Activated CD8-positive, alpha-beta memory T cell treated with anti-CD3 and anti-CD28 coated beads for 1 hour (primary cell): ENCODE measurements around the gene ZNHIT1.
"Not testable (repeated sequence)": the region's sequence is repeated elsewhere in the genome, so short reads cannot be mapped to it uniquely, and the experiment has no call there.

Experiments used
- DNase-seq, 2 donors: peaks; one replicate each; pipeline ENCODE4 v3.0.0-alpha.2; 2020; ENCODE audit warnings: low read depth in 1 of 2; ENCODE audit errors: extremely low read depth in 1 of 2

The ZNHIT1 gene

DNA sequence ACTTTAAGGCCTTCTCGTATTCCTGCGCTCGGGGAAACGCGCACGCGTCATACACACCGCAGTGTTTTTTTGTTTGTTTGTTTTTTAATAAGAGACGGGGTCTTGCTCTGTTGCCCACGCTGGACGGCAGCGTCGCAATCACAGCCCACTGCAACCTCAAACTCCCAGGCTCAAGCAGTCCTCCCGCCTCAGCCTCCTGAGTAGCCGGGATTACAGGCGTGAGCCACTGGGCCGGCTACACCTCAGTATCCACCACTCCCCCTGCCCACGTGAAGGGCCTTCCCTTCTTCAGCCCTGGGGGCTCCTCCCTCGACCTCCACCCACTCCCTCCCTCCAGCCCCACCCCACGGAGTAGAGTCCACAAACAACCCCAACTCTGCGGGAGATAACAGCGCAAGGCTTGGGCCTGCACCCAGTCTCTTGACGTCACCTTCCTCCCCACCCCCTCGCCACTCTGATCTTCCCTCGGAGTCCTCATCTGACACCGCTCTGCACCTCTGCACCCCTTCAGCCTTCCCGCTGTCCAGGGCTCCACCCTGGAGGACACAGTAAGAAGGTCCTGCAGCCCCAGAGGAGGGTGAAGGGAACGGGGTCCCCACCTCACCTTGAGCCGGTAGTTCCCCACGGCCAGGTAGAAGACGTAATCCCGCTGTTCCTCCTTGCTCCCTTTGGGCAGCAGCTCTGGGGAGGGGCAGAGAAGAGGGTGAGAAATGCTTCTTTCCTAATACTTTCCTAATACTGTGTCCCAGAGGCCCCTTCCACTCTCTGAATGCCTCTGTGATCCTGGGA, 22.5 kb downstream of the ZNHIT1 start:
- no peak for DNase-seq

DNA sequence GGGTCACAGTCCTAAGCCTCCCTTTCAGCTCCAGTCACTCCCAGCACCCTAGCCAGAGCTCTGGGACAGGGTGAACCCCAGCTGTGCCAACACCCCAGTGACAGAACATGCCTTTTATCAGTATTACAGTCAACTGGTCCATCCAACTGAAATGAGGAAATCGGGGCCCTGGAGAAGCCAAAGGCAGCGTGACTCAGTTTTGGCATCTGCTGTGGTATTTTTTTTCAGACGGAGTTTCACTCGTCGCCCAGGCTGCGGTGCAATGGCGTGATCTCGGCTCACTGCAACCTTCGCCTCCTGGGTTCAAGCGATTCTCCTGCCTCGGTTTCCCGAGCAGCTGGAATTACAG, 23.0 kb downstream of the ZNHIT1 start:
- no peak for DNase-seq

DNA sequence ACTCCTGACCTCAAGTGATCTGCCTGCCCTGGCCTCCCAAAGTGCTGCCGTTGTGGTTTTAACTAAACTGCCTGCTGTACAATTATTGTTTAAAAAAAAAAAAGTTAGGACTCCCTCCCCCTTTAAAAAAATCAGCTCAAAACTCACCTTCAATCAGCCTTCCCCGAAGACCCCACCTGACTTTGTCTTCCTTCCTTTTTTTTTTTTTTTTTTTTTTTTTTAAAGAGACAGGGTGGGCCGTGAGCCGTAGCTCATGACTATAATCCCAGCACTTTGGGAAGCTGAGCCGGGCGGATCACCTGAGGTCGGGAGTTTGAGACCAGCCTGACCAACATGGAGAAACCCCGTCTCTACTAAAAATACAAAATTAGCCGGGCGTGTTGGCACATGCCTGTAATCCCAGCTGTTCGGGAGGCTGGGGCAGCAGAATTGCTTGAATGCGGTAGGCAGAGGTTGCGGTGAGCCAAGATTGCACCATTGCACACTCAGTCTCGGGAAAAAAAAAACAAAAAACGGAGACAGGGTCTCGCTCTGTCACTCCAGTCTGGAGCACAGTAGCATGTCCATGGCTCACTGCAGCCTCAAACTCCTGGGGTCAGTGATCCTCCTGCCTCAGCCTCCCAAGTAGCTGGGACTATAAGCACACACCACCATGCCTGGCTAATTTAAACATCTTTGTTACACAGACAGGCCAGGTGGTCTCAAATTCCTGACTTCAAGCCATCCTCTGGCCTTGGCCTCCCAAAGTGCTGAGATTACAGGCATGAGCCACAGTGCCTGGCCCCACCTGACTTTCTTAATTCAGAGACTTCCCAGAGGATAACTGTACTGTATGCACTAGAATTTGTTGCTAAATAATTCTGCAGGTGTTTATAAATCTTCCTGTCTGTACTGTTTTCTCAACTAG, 23.7 kb downstream of the ZNHIT1 start:
- DNase-seq: no peak

DNA sequence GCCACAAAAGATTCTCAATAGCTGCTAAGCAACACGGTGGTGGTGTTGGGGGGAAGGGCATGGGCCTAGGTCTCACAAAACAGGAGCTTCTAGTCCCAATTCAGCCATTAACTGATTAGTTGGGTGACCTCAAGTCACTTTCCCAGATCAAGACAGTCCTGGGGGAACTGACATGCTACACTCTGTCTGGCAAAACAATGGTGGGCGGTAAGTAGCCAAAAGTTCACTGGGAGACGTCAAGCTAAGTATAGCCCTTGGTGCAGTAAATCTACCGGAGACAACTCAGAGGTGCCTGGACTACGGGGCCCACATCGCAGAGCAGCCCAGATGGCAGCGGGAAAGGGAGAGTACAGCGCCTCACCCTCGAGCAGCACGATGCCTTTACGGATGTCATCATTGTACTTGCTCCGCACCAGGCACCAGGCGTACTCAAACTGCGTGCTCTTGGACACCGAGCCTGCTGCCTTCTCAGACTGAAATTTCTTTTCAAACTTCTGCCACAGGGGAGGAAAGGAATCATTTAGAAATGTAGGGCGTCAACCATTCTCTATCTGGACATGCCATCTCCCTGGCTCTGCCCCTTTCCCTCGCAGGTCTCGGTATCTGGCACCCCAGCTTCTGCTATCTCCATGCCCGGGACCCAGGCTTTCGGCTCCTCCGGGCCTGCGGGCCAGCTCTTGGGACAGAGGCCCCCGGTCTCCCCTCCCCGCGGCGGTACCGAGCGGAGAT, 25.8 kb downstream of the ZNHIT1 start:
- no peak for DNase-seq

DNA sequence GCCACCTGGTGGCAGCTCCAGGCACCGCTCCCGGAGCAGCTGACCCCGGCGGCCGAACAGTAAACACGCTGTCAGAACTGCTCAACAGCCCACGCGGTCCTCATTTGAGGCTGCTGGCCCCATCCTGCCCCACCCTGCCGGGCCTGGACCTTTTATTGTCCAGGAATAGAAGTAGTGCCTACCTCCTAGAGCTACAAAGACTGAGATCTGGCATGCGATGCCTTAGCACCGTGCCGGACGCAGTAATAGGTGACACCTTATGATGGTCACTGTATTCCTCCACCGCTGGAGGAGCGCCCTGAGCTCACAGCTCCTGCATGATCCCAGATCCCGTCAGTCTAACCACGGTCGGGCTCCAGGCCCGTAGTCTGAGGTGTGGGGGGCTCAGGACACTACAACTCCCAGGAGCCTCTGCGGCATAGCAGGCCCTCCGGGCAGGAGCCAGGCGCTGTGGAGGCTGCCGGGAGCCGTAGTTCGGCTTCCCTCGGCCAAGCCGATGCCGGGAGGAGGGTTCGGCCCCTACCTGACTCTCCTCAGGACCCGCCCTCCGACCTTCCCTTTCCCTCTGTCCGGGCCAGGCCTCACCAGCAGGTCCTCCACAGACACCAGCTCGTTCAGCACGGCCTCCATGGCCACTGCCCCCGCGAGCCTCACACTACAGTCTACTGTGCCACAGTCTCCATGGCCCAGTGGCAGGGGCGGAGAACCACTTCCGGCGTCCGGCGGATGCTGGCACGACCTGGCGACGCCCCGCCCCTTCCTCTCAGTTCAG, 26.6 kb downstream of the ZNHIT1 start, which contains the start of gene FIS1:
Gene FIS1 (minus strand): TSS at position 707 of the 772 bp plus-strand sequence. CDS start 77 bp downstream, at position 630.
- DNase-seq: peak; percentile 73 to 86

DNA sequence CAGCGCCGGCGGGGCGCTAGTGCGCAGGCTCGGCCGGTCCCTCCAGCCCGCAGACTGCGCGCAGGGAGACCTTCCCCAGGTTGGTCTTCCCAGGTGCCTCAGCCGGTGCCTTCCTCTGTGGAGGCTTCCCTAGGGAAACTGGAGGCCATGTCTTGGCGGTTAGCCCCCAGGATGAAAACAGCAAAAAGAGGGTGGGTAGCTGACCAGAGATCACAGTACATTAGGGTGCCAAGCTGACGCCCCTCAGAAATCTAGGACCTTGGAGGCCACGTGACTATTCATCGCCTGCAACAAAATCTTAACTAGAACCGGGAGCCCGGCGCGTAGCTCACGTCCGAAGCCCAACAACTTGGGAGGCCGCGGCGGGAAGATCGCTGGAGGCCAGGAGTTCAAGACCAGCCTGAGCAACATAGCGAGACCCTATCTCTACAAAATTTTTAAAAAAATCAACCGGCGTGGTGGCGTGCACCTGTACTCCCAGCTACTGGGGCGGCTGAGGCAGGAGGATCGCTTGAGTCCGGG, 27.2 kb downstream of the ZNHIT1 start:
- DNase-seq: no peak

DNA sequence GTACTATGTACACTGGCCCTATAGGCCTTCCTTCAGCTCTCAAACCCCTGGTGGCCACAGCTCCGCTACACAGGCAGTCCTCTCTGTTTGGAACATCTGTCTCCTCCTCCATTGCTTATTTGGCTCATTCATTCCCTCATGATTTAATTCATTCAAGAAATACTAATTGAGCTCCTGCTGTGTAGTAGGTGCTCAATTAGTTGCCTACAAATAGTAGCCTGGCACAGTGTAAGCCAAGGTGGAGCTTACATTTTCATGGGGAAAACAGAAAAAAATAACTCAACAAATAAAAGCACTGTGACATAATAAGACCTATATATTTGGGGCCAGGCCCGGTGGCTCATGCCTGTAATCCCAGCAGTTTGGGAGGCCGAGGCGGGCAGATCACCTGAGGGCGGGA, 30.3 kb downstream of the ZNHIT1 start:
- no peak for DNase-seq

DNA sequence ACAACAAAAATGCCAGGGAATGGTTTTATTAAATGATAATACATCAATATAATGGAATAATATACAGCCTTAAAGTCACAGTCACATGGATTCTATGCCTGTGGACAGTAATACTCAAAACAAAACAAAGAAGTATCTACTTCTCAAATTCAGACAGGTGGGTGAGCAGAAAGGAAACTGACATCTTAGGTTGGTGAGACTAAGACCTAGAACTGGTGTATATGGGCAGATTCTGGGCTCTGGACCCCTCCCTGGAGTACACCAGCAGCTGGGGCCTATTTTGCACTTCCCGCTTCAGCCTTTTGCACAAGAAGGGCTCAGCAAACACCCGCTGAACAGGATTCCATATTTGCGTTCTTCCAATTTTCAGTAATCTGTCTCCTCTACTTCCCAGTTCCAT, 32.4 kb downstream of the ZNHIT1 start:
- DNase-seq: no peak

DNA sequence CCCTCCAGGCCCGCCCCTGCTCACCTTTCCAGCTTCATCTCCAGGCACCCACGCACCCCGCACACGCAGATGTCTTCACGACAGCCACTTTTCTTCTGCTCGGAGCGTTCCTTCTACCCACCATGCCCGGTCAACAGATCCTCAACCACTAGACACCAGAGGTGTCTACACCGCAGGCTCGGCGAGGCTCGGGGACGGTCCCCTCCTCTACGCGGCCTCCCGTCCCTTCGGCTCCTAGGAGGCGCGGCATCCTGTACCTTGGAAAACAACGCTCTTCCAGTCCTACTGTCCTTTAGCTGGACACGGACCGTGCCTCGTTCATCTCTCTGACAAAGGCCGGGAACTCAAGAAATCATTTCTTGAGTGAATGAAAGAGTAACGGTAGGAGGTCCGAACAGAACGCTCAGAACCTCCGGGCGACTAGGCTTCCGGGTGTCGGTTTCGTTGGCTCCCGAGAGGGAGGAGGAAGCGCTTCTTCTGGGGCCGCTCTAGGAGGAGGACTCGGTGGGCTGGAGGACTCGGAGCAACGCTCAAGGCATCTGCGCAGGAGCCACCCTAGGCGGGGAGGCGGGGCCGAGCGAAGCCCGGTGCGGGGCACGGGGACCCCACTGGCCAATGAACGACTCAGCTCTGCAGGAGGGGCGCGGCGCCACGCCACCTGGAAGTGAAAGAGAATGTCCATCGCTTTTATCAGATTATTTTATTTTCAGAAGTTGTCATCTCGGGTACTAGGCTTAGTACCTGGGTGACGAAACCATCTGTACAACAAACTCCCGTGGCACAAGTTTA, 34.1 kb downstream of the ZNHIT1 start:
- DNase-seq: peak; percentile 96 to 98

DNA sequence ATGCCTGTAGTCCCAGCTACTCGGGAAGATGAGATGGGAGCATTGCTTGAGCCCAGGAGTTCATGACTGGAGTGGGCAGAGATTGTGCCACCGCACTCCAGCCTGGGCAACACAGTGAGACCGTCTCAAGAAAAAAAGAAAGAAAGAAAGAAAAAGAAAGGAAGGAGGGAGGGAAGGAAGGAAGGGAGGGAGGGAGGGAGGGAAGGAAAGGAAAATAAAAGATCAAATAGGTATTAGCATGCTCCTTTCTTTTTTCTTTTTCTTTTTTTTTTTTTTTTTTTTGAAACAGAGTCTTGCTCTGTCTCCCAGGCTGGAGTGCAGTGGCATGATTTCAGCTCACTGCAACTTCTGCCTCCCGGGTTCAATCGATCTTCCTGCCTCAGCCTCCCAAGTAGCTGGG, 35.2 kb downstream of the ZNHIT1 start:
- not testable (repeated sequence) for DNase-seq

DNA sequence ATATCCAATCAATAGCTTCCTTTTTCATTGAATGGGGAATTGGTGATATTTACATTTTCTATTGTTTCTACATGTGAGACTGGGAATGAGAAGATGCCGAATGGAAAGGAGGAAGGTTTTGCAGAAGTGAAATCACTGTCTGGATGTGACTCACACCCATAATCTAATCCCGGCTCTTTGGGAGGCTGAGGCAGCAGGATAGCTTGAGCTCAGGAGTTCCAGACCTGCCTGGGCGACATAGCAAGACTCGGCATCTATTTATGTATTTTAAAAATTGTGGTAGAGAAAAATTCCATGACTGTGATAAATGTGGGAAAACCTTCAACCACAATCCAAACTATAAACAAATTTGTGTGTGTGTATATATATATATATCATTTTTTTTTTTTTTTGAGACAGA, 37.8 kb downstream of the ZNHIT1 start:
- no peak for DNase-seq

DNA sequence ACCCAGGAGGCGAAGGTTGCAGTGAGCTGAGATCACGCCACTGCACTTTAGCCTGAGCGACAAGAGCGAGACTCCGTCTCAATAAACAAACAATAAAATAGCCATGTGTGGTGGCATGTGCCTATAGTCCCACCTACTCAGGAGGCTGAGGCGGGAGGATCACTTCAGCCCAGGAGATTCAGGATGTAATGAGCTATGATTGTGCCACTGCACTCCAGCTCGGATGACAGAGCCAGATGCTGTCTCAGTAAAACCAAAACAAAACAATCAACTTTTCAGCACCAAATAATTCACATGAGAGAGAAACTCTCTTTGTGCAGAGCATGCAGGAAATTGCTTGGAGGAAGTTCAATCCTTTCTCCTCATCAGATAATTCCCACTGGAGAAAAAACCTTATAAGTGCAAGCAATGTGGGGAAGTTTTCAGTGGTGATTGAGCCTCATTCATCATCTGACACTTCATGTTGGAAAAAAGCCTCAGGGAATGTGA, 40.3 kb downstream of the ZNHIT1 start:
- no peak for DNase-seq

DNA sequence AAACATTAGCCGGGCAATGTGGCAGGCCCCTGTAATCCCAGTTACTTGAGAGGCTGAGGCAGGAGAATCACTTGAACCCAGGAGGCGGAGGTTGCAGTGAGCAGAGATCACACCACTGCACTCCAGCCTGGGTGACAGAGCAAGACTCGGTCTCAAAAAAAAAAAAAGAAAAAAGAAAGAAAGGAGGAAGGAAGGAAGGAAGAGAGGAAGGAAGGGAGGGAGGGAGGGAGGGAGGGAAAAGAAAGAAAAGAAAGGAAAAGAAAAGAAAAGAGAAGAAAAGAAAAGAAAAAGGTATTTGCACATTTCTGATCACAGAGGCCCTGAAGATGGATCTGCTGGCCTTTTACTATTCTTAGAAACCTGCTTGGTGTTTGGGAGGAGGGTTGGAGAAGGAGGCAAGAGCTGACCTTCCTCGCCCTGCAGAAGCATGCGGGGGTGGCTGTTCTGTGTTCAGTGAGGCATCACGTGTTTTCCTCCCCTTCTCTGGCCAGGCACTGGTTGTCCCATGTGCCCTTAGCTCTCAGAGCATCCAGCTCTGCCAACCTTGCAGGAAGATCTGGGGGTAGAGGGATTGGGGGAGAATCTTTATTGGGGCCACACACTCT, 46.2 kb downstream of the ZNHIT1 start:
- DNase-seq: not testable (repeated sequence)

DNA sequence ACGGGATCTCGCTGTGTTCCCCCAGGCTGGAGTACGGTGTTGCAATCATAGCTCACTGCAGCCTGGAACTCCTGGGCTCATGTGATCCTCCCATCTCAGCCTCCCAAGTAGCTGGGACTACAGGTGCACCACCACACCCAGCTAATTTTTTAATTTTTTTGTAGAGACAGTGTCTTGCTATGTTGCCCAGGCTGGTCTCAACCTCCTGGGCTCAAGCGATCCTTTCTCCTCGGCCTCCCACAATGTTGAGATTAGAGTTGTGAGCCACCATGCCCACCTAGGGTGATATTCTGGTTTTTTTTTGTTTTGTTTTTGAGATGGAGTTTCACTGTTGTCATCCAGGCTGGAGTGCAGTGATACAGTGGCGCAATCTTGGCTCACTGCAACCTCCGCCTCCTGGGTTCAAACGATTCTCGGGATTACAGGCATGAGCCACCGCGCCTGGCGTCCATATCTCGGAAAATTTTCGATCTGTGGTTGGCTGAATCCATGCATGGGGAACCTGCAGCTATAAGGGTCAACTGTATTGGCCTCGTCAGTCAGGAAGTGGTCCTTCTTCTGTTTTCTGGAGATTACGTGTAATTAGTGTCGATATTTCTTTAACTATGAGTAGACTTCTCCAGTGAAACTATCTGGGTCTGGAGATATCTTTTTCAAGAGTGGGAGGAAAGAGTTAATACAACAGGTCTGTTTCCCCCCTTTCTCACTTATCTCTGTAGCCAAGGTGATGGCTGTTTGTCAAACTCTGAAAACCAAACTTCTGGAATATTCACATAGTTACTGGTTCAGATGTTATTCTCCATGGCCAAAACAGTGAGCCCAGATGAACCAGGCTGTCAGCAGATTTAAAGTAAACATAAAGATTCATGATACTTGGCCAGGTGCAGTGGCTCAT, 47.9 kb downstream of the ZNHIT1 start:
- no peak for DNase-seq

DNA sequence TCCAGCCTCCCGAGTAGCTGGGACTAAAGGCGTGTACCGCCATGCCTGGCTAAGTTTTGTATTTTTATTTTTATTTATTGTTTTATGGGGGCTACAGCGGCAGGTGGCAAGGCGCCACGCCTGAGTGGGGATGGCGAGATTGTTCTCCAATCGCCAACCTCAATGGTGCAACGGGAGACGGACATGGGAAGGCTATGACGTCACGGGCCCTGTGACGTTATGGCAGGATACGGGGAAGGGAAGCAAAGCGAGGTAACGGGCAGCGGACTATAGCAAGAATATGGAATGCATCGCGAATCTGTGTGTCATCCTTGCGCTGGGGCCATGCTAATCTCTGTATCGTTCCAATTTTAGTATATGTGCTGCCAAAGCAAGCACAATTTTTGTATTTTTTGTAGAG, 51.7 kb downstream of the ZNHIT1 start:
- no peak for DNase-seq

DNA sequence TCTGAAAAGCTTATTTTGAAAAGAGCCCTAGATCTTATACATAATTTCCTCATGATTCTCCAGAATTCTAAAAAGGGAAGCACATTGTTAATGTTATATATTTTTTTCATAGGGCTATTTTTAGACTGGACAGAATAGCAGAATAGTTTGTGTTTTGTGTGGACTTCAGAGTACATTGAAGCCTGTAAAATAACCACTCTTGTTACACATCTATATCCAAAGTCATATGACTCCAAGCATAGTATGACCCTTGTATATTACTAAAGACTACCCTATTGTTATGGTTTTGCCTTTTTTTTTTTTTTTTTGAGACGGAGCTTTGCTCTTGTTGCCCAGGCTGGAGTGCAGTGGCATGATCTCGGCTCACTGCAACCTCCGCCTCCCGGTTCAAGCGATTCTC, 53.1 kb downstream of the ZNHIT1 start:
- DNase-seq: no peak

DNA sequence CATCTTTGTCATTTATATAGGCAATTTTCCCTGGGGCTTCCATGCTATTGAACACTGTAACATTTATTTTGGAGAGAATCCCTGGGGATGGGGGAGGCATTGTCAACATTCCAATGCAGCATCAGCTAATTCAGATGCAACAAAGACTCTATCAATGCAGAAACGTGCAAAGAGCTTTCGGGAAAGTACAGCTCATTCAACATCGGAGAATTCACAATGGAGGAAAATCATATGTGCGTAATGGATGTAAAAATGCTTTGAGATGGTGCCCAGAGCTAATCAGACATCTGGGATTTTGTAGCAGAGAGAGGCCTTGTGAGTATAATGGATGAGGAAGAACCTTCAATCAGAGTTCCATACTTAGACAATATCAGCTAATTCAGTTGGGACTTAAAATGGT, 55.2 kb downstream of the ZNHIT1 start:
- no peak for DNase-seq
